ENCODE measurements around the gene UBL7. TPM values are rescaled to one million over a fixed set of nuclear protein-coding genes. Genes with fewer than 3 reads are reported as not detected.

Gene UBL7
- polyA plus RNA-seq, 3 donors, result 43.4 to 103 (median 95.1) TPM

DNA sequence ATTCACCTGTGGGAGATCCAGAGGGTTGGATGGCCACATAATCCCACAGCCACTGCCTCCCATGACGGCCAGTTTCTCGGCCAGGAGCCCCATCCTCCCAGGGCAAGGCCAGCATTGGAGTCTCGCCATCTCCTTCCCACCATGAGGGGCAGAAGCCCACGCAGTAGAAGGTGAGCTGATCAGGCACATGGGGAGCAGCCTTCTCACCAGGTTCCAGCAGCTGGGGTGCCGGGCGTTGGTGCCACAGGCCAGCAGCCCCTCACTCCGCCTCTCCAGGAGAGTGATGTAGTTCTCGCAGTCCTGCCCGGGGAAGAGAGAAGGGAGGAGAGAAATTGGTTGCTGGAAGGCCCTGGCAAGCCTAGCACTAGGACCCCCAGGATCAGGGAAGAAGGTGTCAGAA is 43.3 kb downstream of the UBL7 start:
- intact Hi-C loops (cut with micrococcal nuclease), result no loop called here

DNA sequence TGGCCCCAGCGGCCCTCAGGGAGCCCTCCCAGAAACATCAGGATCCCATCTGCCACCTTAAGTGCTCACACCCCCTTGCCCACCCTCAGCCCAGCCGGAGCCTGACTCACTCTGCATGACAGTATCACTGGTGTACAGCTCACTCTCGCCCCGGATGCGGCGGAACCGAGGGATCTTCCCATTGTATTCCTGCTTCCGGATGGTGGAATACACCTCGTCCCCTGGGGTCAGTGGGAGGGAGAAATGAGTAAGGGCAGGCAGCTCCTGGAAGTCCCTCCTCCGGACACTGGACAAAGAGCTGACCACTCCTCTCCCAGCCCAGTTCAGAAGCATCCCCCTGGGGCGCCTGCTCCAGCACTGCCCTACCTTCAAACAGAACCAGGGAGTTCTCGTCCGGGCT is 43.7 kb downstream of the UBL7 start:
- peaks cover 0 to 2% (median 2%) of the 10 kb centered on the region in 3 donors for H3K27me3 Mint-ChIP-seq (ENCODE audit: low read depth in 3 of 3)
- H3K27ac Mint-ChIP-seq, result peak overlapping the region in 1 of 7 donors; percentile 68
- H3K4me3 Mint-ChIP-seq, result no peak overlapping the region
- intact Hi-C loops (cut with micrococcal nuclease), result no loop called here
- peaks cover 16% of the 10 kb centered on the region for H3K4me1 Mint-ChIP-seq
- H3K9me3 Mint-ChIP-seq, result no peaks in the 10 kb centered on the region
- no peak for DNase-seq
- Histone ChIP-seq H3K4me3 (replicated peaks in 1 of 3; ENCODE audit: low read depth in 2 of 3, low read length in 3 of 3) (no peak overlapping the region), H3K27me3 (ENCODE audit: control insufficient read depth in 2 of 2, insufficient read depth in 2 of 2, low read length in 2 of 2) (no peaks in the 10 kb centered on the region), H2AFZ (ENCODE audit: insufficient read depth, low read depth, low read length, poor library complexity, severe bottlenecking) (no peak overlapping the region), H3K4me2 (replicated peaks; ENCODE audit: extremely low read depth, low read length, poor library complexity, severe bottlenecking) (no peak overlapping the region), H3K27ac (ENCODE audit: low read depth in 1 of 2, low read length in 2 of 2) (no peak overlapping the region), H4K20me1 (ENCODE audit: insufficient read depth, low read length) (no peaks in the 10 kb centered on the region), H3K36me3 (replicated peaks in 1 of 2; ENCODE audit: control insufficient read depth in 1 of 2, insufficient read depth in 2 of 2, low read length in 2 of 2) (no peaks in the 10 kb centered on the region), H3K4me1 (ENCODE audit: control insufficient read depth in 1 of 2, insufficient read depth in 2 of 2, low read length in 2 of 2) (peaks cover 7 to 11% of the 10 kb centered on the region in 2 donors), H3K79me2 (ENCODE audit: insufficient read depth, low read length) (no peaks in the 10 kb centered on the region), H3K9ac (ENCODE audit: insufficient read depth, low read length, poor library complexity, severe bottlenecking) (no peak overlapping the region), H3K9me3 (replicated peaks in 1 of 2; ENCODE audit: control insufficient read depth in 1 of 2, insufficient read depth in 1 of 2, low read length in 2 of 2) (no peaks in the 10 kb centered on the region)
- TF ChIP-seq, protein P1, sequence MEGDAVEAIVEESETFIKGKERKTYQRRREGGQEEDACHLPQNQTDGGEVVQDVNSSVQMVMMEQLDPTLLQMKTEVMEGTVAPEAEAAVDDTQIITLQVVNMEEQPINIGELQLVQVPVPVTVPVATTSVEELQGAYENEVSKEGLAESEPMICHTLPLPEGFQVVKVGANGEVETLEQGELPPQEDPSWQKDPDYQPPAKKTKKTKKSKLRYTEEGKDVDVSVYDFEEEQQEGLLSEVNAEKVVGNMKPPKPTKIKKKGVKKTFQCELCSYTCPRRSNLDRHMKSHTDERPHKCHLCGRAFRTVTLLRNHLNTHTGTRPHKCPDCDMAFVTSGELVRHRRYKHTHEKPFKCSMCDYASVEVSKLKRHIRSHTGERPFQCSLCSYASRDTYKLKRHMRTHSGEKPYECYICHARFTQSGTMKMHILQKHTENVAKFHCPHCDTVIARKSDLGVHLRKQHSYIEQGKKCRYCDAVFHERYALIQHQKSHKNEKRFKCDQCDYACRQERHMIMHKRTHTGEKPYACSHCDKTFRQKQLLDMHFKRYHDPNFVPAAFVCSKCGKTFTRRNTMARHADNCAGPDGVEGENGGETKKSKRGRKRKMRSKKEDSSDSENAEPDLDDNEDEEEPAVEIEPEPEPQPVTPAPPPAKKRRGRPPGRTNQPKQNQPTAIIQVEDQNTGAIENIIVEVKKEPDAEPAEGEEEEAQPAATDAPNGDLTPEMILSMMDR (IDR thresholded peaks at IDR 0.05), result no peak
- 96% methylated on average over 6 of the region's 13 CpGs for WGBS (ENCODE audit: insufficient coverage)
- H3K36me3 Mint-ChIP-seq, result peaks cover 0 to 7% of the 10 kb centered on the region in 2 donors

More for the DNA sequence above, 43.3 kb downstream of the UBL7 start:
- Histone ChIP-seq H3K4me2 (replicated peaks; ENCODE audit: extremely low read depth, low read length, poor library complexity, severe bottlenecking) (no peak overlapping the region), H3K27me3 (ENCODE audit: control insufficient read depth in 2 of 2, insufficient read depth in 2 of 2, low read length in 2 of 2) (no peaks in the 10 kb centered on the region), H3K4me1 (ENCODE audit: control insufficient read depth in 1 of 2, insufficient read depth in 2 of 2, low read length in 2 of 2) (peaks cover 10 to 11% of the 10 kb centered on the region in 2 donors), H3K27ac (ENCODE audit: low read depth in 1 of 2, low read length in 2 of 2) (no peak overlapping the region), H3K9me3 (replicated peaks in 1 of 2; ENCODE audit: control insufficient read depth in 1 of 2, insufficient read depth in 1 of 2, low read length in 2 of 2) (no peaks in the 10 kb centered on the region), H3K9ac (ENCODE audit: insufficient read depth, low read length, poor library complexity, severe bottlenecking) (no peak overlapping the region), H3K79me2 (ENCODE audit: insufficient read depth, low read length) (no peaks in the 10 kb centered on the region), H3K4me3 (replicated peaks in 1 of 3; ENCODE audit: low read depth in 2 of 3, low read length in 3 of 3) (no peak overlapping the region), H4K20me1 (ENCODE audit: insufficient read depth, low read length) (no peaks in the 10 kb centered on the region), H3K36me3 (replicated peaks in 1 of 2; ENCODE audit: control insufficient read depth in 1 of 2, insufficient read depth in 2 of 2, low read length in 2 of 2) (no peaks in the 10 kb centered on the region), H2AFZ (ENCODE audit: insufficient read depth, low read depth, low read length, poor library complexity, severe bottlenecking) (no peak overlapping the region)
- no peak for DNase-seq
- 97% methylated on average over 5 of the region's 9 CpGs for WGBS (ENCODE audit: insufficient coverage)
- peaks cover 0 to 2% (median 2%) of the 10 kb centered on the region in 3 donors for H3K27me3 Mint-ChIP-seq (ENCODE audit: low read depth in 3 of 3)
- H3K4me3 Mint-ChIP-seq, result no peak overlapping the region
- peaks cover 0 to 7% of the 10 kb centered on the region in 2 donors for H3K36me3 Mint-ChIP-seq
- H3K9me3 Mint-ChIP-seq, result peaks cover 0 to under 1% (median 0%) of the 10 kb centered on the region in 7 donors
- TF ChIP-seq, protein P1 (IDR thresholded peaks at IDR 0.05), result no peak
- peaks cover 20% of the 10 kb centered on the region for H3K4me1 Mint-ChIP-seq
- H3K27ac Mint-ChIP-seq, result no peak overlapping the region
